GM18909 (cell line): ENCODE results near the gene ATF7IP.

Experiments used
- ATAC-seq: cut with Tn5 transposase; IDR thresholded peaks from one replicate; pipeline ENCODE4 v1.9.1; 2021; ENCODE audit warnings: mild to moderate bottlenecking; ENCODE audit not compliant: unreplicated experiment, poor library complexity

Gene ATF7IP

DNA sequence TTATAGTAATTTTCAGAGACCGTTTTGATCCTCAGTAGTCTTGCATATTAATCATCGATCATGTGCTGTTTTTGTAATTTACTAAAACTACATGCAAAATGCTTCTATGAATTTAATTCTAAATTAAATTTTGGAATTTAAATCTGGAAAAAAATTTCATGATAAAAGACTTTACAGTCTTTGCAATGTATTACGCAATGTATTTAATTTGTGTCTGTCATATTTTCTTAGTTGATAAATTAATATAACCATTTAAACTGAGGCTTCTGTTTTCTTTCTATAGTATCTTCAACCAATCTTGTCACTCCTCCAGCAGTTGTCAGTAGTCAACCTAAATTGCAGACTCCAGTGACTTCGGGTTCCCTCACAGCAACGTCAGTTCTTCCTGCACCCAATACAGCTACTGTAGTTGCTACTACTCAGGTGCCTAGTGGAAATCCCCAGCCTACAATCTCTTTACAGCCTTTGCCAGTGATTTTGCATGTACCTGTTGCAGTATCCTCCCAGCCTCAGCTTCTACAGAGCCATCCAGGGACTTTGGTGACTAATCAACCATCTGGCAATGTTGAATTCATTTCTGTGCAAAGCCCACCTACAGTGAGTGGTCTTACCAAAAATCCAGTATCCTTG is 94.8 kb downstream of the ATF7IP start:
- ATAC-seq: no peak

DNA sequence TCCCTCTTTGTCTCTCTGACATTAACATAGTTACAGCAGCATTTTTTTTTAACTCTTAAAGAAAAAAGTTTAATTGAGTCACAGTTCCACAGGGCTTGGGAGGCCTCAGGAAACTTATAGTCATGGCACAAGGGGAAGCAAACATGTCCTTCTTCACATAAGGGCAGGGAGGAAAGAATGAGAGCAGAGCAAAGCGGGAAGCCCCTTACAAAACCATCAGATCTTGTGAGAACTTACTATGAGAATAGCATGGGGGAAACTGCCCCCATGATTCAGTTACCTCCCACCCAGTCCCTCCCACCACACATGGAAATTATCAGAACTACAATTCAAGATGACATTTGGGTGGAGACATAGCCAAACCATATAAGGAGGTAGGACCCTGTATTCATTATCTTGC is 106.0 kb downstream of the ATF7IP start:
- no peak for ATAC-seq

DNA sequence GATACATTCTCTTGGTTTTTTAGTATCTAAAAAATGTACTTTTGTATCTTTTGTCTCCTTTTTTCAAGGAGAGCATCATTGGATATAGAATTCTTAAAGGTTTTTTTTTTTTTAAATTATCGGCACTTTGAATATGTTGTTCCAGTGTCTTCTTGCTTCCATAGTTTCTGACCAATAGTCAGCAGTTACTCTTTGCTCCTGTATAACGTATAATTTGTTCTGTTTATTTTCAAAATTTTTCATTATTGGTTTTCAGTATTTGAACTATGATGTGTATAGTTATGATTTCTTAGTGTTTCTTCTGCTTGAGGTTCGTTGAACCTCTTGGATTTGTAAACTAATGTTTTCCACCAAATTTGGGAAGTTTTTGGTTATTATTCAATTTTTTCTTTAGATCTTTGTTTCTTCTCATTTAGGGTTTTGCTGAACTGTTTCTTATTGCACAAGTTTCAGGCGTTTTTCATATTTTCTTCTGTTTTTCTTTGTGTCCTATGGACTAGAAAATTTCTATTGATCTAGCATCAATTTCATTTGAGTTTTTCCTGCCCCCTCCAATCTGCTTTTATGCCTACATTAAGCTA is 108.3 kb downstream of the ATF7IP start:
- ATAC-seq: no peak

DNA sequence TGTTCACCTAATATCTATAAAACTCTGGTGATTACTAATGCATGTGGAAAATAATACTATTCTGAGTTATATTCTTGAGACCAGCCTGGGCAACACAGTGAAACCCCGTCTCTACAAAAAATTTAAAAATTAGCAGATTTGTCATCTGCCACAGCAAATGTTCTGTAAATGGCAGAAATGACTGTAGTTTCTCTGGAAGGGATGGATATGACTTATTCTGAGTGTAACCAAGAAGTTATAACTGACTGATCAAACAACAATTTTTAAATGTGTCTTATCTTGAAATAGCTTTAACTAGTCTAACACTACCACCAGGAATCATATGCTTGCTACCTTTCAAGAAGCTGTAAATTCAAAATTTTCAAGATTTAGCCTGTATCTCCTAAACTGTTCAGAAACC is 113.5 kb downstream of the ATF7IP start:
- ATAC-seq: no peak

- ATAC-seq: no peak
Observed at GRCh38 chr12:14481201-14481600, 115.7 kb downstream of the ATF7IP start.

GRCh38 chr12:14482361-14482760 is 116.9 kb downstream of the ATF7IP start:
- ATAC-seq: no peak

- no peak for ATAC-seq
Observed at GRCh38 chr12:14482886-14483285, 117.4 kb downstream of the ATF7IP start.

DNA sequence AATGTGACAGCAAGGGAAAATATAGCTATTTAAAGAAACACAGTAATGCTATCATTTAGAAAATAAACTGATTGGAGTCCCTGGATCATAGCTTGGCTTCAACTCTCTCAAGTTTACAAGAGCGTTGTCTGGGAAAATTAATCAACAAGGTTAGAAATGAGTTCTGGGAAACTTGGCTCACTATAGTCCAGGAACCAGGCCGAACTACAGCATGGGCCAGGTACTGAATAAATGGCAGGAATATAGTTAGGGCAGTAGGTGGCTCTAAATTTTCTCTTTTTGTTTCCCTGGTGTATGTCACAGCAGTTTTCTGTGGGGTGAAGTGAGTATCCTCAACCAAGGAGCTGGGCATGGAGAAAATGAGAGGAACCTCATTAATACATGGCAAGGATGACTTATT is 129.8 kb downstream of the ATF7IP start:
- no peak for ATAC-seq

DNA sequence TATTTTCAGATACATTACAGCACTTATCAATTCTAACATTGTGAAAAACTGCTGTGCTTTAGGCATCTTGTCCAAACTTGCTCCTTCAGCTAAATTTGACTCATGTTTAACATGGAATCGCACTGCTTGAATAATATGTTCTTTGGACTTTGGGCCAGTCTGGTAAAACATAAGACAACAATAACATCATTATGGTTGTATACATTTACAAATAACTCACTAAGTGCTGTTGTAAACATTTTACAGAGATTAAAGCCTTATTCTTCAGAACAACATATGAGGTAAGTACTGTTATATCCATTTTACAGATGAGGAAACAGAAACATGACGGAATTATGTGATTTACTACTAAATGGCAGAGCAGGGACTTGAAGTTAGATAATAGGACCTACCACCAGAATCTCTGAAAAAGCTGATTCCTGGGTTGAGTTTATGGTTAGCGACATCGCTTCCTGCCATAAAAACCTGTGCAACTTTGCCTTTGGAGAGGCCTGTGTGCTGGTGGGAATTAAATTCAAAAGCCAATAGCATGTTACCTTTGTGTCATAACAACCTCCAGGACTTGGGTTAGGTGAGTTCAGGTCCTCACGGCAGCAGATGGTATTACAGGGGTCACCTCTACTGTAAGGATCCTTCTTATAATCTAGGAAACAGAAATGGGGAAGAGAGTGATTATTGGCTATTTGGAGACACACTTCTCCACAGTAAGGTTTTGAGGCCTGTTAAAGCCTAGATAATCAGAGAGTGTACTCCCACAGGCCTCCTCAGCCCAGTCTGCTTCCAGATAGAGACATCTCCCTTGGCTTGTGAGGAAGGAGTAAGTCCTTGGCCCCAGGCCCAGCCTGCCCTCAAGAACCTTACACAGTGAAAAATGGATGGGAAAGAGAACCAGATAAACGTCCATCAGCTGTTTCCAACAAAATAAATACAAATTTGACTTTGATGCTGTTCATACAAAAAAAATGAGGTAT is 140.4 kb downstream of the ATF7IP start:
- ATAC-seq: no peak

GRCh38 chr12:14510574-14510973 is 145.1 kb downstream of the ATF7IP start:
- no peak for ATAC-seq

- peak; percentile 43 for ATAC-seq
Observed at GRCh38 chr12:14514154-14514842, 148.8 kb downstream of the ATF7IP start.

GRCh38 chr12:14514946-14515345 is 149.5 kb downstream of the ATF7IP start:
- no peak for ATAC-seq

GRCh38 chr12:14521822-14522221 is 156.3 kb downstream of the ATF7IP start:
- ATAC-seq: no peak

- ATAC-seq: no peak
Observed at GRCh38 chr12:14525964-14526363, 160.5 kb downstream of the ATF7IP start.

GRCh38 chr12:14532152-14532551 is 166.7 kb downstream of the ATF7IP start:
- ATAC-seq: no peak

DNA sequence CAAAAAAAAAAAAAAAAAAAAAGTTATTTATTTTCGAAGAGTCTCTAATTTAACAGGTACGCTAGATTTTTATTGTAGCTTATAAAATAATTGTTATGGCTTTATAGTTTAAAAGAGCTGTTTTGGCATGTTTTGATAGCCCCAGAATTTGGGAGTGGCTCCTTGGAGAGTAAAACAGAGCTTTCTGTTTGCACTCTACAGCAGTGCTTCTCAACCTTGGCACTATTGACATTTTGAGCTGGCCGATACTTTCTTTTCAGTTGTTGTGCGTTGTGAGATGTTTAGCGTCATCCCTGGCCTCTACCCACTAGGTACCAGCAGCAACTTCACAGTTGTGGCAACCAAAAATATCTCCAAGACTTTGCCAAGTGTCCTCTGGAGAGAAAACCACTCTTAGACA is 171.6 kb downstream of the ATF7IP start:
- no peak for ATAC-seq

GRCh38 chr12:14540801-14541462 is 175.4 kb downstream of the ATF7IP start:
- peak; percentile 46 for ATAC-seq

GRCh38 chr12:14545144-14546124 is 180.0 kb downstream of the ATF7IP start:
- ATAC-seq: no peak

- ATAC-seq: no peak
Observed at GRCh38 chr12:14547571-14547970, 182.1 kb downstream of the ATF7IP start.
